Measurements from ENCODE around the gene TMEM114.

DNA sequence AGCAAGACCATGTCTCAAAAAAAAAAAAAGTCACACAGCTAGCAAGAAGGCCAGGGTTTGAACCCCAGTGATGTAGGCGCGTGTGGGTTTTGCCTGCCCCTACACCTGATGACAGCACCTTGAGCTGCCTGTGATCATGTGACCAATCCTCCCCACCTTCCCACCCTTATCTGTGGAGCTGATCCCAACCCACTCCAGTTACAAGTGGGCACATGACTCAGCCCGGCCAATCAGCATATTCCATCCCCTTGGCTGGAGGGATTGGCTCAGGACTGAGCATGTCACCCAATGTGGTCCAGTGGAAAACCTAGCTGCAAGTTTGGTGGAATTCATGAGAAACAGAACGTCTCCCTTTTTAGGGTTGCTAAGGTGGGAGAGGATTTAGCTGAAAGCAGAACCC is 6.6 kb downstream of the TMEM114 start:
- TF ChIP-seq POLR2A (IDR thresholded peaks at IDR 0.05), result no peak
- no peak for TF ChIP-seq CTCF (IDR thresholded peaks at IDR 0.05)
